Muscle layer of colon (tissue), 2 donors: ENCODE measurements around the gene FLYWCH1.
A peak's percentile ranks its signal among the peaks of the same experiment; 100 is the strongest.
"Not testable (repeated sequence)": the region's sequence is repeated elsewhere in the genome, so short reads cannot be mapped to it uniquely, and the experiment has no call there.

Experiments
- H3K27ac ChIP-seq: one replicate; pipeline ENCODE4 v1.7.0; 2013; ENCODE audit warnings: low read depth, mild to moderate bottlenecking, low read length, moderate library complexity
- H3K27me3 ChIP-seq, 2 donors: one replicate each; pipeline ENCODE4 v1.7.0; 2013; ENCODE audit warnings: low read length in 2 of 2, mild to moderate bottlenecking in 2 of 2; ENCODE audit not compliant: insufficient read depth in 2 of 2, control insufficient read depth in 1 of 2
- H3K36me3 ChIP-seq: one replicate; pipeline ENCODE4 v1.7.0; 2013; ENCODE audit warnings: mild to moderate bottlenecking, low read length; ENCODE audit not compliant: insufficient read depth
- H3K4me1 ChIP-seq: one replicate; pipeline ENCODE4 v1.7.0; 2013; ENCODE audit warnings: mild to moderate bottlenecking, low read length; ENCODE audit not compliant: insufficient read depth
- H3K4me3 ChIP-seq, 2 donors: one replicate each; pipeline ENCODE4 v1.7.0; 2013; ENCODE audit warnings: low read length in 2 of 2, low read depth in 1 of 2, mild to moderate bottlenecking in 1 of 2, moderate library complexity in 1 of 2
- H3K9ac ChIP-seq: one replicate; pipeline ENCODE4 v1.7.0; 2013; ENCODE audit warnings: low read length
- H3K9me3 ChIP-seq: one replicate; pipeline ENCODE4 v1.7.0; 2013; ENCODE audit warnings: mild to moderate bottlenecking, low read length
- donor health status: abdominal sarcoma.
- donor health status: Adenocarcinoma of cecum.

Gene FLYWCH1

DNA sequence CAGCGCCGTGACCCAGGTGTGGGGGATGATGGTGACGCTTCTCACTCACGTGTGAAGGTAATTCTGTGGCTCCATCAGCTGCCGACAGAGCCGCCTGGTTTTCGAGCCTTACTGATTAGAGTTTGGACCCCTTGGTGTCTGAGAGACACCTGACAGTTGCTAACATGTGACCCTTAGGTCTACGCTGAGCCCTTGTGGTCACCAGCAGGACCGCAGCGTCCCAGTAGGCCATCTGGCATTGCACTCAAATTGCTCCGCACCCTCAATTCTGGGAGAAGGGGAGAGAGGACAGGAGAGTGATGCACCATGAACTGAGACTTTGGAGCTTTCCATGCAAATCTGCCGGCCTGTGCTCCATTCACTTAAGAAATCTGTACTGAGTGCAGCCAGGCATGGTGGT is 2.5 kb downstream of the FLYWCH1 start:
- Histone ChIP-seq H3K27me3 (no peaks in the 10 kb centered on the region), H3K36me3 (peaks cover 16% of the 10 kb centered on the region), H3K27ac (no peak overlapping the region), H3K4me1 (peaks cover 15% of the 10 kb centered on the region), H3K4me3 (no peak overlapping the region), H3K9me3 (no peaks in the 10 kb centered on the region), H3K9ac (no peak overlapping the region)

DNA sequence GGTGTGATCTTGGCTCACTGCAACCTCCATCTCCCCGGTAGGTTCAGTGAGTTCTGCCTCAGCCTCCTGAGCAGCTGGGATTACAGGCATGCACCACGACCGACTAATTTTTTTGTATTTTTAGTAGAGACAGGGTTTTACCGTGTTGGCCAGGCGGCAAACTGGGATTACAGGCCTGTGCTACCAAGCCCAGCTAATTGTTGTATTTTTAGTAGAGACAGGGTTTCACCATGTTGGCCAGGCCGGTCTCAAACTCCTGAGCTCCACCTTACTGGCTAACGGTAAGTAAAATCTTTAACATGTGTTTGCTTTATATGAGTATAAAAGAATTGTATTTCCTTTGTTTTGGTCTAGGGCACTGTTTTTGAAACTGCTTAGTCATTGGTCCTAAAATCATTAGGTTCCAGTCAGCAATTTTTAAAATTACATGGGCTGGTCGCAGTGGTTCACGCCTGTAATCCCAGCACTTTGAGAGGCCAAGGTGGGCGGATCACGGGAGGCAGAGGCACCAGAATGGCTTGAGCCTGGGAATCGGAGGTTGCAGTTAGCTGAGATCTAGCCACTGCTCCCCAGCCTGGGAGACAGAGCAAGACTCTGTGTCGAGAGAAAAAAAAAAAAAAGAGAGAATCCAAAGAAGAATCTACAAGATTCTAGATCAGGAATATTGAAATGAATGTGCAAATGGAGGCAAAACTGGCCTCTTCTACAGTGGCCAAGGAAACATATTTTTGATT is 3.6 kb downstream of the FLYWCH1 start:
- H3K9me3 ChIP-seq: no peaks in the 10 kb centered on the region
- peaks cover 21% of the 10 kb centered on the region for H3K4me1 ChIP-seq
- no peak overlapping the region for H3K4me3 ChIP-seq
- no peak overlapping the region for H3K27ac ChIP-seq
- peaks cover 16% of the 10 kb centered on the region for H3K36me3 ChIP-seq
- no peak overlapping the region for H3K9ac ChIP-seq
- no peaks in the 10 kb centered on the region for H3K27me3 ChIP-seq

DNA sequence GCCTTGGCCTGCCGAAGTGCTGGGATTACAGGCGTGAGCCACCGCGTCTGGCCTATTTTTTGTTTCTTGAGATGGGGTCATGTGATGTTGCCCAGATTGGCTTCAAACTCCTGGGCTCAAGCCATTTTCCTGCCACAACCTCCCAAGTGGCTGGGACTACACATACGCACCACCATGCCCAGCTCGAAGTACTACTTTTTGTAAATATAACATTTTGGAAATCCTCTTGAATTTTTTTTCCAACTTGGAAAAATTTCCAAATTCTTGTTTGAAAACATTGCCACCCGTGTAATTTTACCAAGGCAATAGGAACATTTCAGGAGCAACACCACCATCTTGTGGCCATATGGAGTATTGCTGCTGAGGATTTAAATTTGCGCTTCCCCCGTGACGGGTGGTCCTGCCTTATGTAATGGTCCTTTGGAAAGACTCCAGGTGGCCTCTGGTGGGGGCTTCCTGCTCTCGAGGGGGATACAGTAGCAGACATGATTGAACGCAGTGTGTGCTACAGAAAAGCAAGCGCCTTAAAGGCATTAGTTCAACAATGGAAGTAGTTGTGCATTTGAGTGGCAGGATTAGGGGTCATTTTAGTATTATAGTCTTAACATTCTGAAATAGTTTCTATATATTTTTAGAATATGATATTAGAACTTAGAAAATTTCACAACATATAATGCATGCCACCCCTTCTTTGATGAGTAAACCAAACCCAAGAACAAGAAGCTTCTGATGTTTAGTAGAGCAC is 8.0 kb downstream of the FLYWCH1 start:
- Histone ChIP-seq H3K27ac (no peak overlapping the region), H3K9me3 (no peaks in the 10 kb centered on the region), H3K4me1 (peaks cover 7% of the 10 kb centered on the region), H3K9ac (no peak overlapping the region), H3K27me3 (no peaks in the 10 kb centered on the region), H3K4me3 (no peak overlapping the region), H3K36me3 (peaks cover 9% of the 10 kb centered on the region)

DNA sequence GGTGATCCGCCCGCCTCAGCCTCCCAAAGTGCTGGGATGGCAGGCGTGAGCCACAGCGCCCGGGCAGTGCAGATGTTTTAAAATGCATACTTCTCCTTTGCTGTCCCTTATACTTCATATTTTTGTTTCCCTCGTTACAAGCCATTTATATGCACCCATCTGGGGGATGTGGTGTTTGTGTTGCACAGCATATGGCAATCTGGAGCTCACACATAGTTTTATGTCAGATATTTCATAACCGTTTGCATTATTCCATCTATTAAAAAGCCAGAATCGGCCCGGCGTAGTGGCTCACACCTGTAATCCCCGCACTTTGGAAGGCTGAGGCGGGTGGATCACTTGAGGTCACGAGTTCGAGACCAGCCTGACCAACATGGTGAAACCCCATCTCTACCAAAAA is 11.8 kb downstream of the FLYWCH1 start:
- Histone ChIP-seq H3K27me3 (no peaks in the 10 kb centered on the region), H3K4me3 (no peak overlapping the region), H3K4me1 (peaks cover 7% of the 10 kb centered on the region), H3K9me3 (no peaks in the 10 kb centered on the region), H3K36me3 (no peaks in the 10 kb centered on the region), H3K9ac (no peak overlapping the region), H3K27ac (no peak overlapping the region)

DNA sequence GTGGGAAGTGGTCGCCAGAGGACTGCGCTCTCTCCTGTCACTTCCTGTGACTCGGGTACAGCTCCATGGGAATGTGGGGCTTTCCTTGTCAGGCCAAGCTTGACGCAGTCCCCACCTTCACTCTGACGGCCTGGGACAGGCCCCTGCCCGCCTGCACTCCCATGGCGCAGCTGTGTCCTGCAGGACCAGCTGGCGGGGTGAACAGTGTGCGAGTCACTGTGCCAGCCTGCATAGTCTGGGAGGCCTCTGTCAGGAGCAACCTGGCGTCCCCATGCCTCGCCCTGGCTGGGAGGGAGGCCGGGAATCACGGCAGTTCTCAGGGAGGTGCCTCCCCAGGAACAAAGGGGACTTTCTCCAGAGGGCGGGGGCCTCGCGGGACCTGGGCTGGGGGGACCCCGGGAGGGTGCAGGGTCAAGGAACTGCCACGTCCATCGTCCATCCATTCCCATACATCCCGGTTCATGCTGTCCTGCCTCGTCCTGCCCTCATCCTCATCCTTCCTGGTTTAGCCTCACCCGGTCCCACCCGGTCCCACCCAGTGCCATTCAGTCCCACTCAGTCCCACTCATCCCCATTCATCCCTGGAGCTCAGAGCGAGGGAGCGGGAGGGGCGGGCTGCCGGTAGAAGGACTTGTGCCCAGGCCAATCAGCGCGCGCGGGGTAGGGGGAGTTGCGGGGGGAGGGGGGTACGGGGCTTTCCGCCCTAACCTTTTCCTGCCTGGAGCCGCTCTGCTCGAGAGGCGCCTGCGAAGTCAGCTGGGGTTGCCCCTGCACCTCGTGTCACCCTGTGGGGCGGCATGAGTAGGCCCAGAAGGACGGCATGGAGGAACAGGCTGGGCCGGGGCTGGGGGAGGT is 13.4 kb downstream of the FLYWCH1 start:
- H3K9ac ChIP-seq: no peak overlapping the region
- H3K27ac ChIP-seq: no peak overlapping the region

DNA sequence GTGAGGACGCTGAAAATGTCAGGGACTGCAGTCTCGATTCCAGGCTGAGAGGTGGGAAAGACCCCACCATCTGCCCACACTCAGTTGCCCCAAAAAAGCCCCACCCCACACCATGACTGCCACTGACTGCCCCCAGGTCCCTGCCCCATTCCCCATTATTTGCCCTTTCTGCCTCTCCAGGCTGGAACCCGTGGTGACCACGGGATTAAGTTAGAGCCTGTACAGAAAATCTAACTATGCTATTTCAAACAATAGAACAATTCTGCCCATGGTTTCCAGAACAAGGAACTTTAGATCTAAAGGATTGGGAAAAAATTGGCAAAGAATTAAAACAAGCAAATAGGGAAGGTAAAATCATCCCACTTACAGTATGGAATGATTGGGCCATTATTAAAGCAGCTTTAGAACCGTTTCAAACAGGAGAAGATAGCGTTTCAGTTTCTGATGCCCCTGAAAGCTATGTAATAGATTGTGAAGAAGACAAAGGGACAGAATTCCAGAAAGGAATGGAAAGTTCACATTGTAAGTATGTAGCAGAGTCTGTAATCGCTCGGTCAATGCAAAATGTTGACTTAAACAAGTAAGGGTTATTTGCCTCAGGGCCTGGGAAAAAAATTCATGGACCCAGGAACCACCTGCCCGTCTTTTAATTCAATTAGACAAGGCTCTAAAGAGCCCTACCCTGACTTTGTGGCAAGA is 14.4 kb downstream of the FLYWCH1 start:
- Histone ChIP-seq H3K9ac (no peak overlapping the region), H3K9me3 (no peaks in the 10 kb centered on the region), H3K36me3 (peaks cover 5% of the 10 kb centered on the region), H3K27ac (no peak overlapping the region), H3K4me1 (no peaks in the 10 kb centered on the region), H3K27me3 (no peaks in the 10 kb centered on the region), H3K4me3 (no peak overlapping the region)

More for the DNA sequence above, 13.4 kb downstream of the FLYWCH1 start:
- H3K4me1 ChIP-seq: no peaks in the 10 kb centered on the region
- no peak overlapping the region for H3K4me3 ChIP-seq
- peaks cover 4% of the 10 kb centered on the region for H3K36me3 ChIP-seq
- no peaks in the 10 kb centered on the region for H3K27me3 ChIP-seq
- no peaks in the 10 kb centered on the region for H3K9me3 ChIP-seq

DNA sequence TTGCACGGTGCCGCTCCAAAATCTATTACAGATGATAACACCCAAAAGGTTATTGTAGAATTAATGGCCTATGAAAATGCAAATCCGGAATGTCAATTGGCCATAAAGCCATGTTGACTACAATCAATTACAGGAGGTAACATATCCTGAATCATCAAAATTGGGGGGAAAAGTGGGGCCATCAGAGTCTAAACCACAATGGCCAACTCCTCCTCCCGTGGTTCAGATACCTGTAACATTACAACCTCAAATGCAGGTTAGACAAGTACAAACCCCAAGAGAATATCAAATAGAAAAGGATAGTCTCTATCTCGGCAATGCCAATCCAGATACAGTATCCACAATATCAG is 14.9 kb downstream of the FLYWCH1 start:
- H3K9me3 ChIP-seq: no peaks in the 10 kb centered on the region
- peaks cover 5% of the 10 kb centered on the region for H3K36me3 ChIP-seq
- H3K4me3 ChIP-seq: peak overlapping the region; percentile 27 to 35
- no peaks in the 10 kb centered on the region for H3K27me3 ChIP-seq
- H3K9ac ChIP-seq: no peak overlapping the region
- no peak overlapping the region for H3K27ac ChIP-seq
- no peaks in the 10 kb centered on the region for H3K4me1 ChIP-seq

DNA sequence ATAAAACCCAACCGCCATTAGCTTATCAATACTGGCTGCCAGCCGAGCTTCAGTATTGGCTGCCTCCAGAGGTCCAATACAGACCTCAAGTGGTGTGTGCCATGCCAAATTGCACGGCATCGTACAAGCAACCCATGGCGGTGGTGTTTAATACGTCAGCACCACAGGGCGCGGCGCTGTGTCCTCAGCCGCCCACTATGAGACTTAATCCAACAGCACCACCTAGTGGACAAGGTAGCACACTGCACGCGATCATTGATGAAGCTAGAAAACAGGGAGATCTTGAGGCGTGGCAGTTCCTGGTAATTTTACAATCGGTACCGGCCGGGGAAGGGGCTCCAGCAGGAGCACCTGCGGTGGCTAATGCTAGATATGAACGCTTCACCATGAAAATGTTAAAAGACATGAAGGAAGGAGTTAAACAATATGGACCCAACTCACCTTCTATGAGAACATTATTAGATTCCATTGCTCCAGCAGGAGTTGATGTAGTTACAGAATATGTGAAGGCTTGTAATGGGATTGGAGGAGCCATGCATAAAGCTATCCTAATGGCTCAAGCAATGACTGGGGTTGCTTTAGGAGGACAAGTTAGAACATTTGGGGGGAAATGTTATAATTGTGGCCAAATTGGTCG is 15.4 kb downstream of the FLYWCH1 start:
- H3K4me1 ChIP-seq: no peaks in the 10 kb centered on the region
- no peaks in the 10 kb centered on the region for H3K27me3 ChIP-seq
- H3K27ac ChIP-seq: no peak overlapping the region
- H3K4me3 ChIP-seq: peak overlapping the region; percentile 27 to 35
- H3K9ac ChIP-seq: no peak overlapping the region
- H3K9me3 ChIP-seq: no peaks in the 10 kb centered on the region
- peaks cover 5% of the 10 kb centered on the region for H3K36me3 ChIP-seq

DNA sequence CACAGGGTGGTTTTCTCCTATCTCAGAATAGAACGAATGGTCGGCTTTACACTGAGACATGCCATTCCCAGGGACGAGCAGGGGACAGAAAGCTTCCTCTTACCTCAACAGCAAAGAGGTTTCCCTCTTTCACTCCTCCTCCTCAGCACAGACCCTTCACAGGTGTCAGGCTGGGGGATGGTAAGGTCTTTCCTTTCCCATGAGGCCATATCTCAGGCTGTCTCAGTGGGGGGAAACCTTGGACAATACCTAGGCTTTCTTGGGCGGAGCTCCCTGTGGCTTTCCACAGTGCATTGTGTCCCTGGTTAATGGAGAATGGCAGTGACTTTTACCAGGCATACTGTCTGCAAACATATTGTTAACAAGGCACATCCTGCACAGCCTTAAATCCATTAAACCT is 16.4 kb downstream of the FLYWCH1 start:
- not testable (repeated sequence) for H3K4me1 ChIP-seq, H3K36me3 ChIP-seq, H3K27ac ChIP-seq, H3K4me3 ChIP-seq, H3K9ac ChIP-seq, H3K27me3 ChIP-seq, H3K9me3 ChIP-seq

DNA sequence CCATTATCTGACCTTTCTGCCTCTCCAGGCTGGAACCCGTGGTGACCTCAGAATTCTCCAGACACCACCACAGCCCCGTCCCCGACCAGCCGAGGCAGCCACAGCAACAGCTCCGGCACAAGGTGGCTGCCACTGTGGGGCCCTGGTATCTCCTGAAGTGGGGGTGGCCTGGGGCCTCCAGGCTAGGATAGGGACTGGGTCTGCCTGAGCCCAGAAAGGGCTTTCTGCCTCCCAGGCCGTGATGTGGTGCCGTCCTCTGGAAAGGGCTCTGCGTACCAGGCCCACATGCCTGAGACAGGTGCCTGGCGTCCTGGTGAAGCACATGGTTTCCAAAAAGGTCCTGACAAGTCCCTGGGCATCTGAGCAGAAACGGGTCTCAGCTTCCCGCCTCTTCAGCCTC is 17.1 kb downstream of the FLYWCH1 start:
- Histone ChIP-seq H3K9ac (no peak overlapping the region), H3K4me3 (no peak overlapping the region), H3K27me3 (no peaks in the 10 kb centered on the region), H3K4me1 (no peaks in the 10 kb centered on the region), H3K9me3 (no peaks in the 10 kb centered on the region), H3K36me3 (peaks cover 5% of the 10 kb centered on the region), H3K27ac (no peak overlapping the region)

DNA sequence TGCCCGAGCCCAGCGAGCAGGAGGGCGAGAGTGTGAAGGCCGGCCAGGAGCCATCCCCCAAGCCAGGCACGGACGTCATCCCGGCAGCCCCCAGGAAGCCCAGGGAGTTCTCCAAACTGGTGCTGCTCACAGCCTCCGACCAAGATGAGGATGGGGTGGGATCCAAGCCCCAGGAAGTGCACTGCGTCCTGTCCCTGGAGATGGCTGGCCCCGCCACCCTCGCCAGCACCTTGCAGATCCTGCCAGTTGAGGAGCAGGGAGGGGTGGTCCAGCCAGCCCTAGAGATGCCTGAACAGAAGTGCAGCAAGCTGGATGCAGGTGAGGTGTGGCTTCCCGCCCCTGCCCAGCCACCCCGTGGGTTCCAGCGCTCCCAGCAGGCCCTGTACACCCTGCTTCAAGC is 18.0 kb downstream of the FLYWCH1 start:
- Histone ChIP-seq H3K27me3 (no peaks in the 10 kb centered on the region), H3K36me3 (peaks cover 11% of the 10 kb centered on the region), H3K9me3 (no peaks in the 10 kb centered on the region), H3K9ac (no peak overlapping the region), H3K4me1 (no peaks in the 10 kb centered on the region), H3K4me3 (no peak overlapping the region), H3K27ac (no peak overlapping the region)
